ENCODE measurements around the gene MYL4.

MYL4 gene

DNA sequence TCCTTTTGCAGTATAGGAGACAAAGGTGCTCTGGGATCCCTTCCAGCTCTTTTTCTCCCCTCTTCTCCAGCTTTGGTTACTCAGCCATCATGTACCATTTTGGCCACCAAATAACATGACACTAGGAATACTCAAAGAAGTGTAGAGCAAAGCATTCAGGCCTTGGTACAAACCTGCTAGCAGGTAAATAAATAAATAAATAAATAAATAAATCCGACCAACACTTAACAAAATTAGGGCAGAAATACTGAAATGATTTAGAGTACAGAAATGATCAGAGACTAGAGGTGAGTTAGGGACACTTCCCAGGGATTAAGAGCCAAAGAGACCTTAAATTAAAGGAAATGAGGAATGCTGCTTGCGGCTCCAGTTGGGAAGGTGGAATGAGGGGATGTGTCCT is 26.8 kb downstream of the MYL4 start:
- ChIA-PET CTCF (interaction anchor here (4.6 kb wide), 1 partner anchor 79 kb away, joined by 22 read pairs; no protein-coding TSS in a partner anchor), POLR2A (no interaction called here)
- TF ChIP-seq, protein P1, sequence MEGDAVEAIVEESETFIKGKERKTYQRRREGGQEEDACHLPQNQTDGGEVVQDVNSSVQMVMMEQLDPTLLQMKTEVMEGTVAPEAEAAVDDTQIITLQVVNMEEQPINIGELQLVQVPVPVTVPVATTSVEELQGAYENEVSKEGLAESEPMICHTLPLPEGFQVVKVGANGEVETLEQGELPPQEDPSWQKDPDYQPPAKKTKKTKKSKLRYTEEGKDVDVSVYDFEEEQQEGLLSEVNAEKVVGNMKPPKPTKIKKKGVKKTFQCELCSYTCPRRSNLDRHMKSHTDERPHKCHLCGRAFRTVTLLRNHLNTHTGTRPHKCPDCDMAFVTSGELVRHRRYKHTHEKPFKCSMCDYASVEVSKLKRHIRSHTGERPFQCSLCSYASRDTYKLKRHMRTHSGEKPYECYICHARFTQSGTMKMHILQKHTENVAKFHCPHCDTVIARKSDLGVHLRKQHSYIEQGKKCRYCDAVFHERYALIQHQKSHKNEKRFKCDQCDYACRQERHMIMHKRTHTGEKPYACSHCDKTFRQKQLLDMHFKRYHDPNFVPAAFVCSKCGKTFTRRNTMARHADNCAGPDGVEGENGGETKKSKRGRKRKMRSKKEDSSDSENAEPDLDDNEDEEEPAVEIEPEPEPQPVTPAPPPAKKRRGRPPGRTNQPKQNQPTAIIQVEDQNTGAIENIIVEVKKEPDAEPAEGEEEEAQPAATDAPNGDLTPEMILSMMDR (IDR thresholded peaks at IDR 0.05; ENCODE audit: insufficient read depth, low read length, missing control alignments) = no peak
- no peak for DNase-seq (ENCODE audit: low read depth, low spot score)
- H3K4me3 ChIP-seq (ENCODE audit: low read depth, low read length) = no peak overlapping the region

DNA sequence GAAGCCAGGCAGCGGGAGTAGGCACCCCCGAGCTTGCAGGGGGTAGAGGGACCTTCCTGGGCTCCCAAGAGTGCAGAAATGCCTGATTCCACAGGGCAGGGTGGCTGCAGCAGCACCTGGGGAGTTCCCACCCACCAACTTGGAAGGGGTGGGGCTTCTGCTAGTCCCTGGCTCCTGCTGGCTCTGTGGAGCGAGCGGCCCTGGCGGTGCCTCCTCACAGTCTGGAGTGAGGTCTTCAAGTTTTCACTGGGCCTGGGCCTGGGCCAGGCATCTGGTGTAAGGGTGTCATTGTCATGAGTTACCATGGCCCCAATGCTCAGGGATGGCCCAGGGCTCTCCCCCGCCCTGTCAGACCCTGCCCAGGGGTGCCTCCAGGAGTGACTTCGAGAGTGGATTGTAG is 28.7 kb downstream of the MYL4 start:
- TF ChIP-seq, protein P1 (IDR thresholded peaks at IDR 0.05; ENCODE audit: insufficient read depth, low read length, missing control alignments) = no peak

DNA sequence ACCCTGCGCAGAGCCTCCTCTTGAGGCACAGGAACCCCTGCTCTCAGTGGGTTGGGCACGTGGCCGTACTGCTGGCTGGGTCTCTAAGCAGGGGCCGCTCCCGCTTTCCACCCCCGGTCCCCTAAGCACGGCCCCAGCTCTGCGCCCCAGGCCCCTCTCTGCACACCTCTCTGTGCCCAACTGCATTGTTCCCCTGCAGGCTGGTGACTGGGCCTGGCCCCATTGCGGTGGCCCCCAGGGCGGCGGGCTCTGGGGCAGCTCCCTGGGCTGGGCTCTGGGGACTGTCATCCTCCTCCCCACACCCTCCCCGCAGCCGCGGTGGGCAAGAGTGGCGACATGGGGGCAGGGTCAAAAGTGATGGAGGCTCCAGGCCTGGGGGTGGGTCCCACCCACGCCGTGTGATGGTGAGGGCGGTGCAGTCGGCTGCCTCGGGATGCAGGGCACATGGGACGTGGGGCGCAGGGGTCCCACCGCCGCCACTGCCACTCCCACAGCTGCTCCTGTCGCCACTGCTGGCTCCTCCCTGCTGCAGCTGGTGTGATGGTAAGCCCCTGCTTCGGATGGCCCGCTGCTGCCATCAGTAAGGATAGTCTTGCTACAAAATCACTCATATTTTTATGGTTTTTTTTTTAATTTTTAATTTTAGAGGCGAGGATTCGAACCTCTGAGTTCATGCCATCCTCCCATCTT is 29.3 kb downstream of the MYL4 start:
- ChIA-PET POLR2A (no interaction called here), CTCF (interaction anchor here (6.6 kb wide), 1 partner anchor 9 kb away, joined by 40 read pairs; no protein-coding TSS in a partner anchor)
- DNase-seq (ENCODE audit: low read depth, low spot score) = no peak
- H3K4me3 ChIP-seq (ENCODE audit: low read depth, low read length) = no peak overlapping the region
- TF ChIP-seq, protein P1 (IDR thresholded peaks at IDR 0.05; ENCODE audit: insufficient read depth, low read length, missing control alignments) = no peak

More for the DNA sequence above, 28.7 kb downstream of the MYL4 start:
- POLR2A ChIA-PET = no interaction called here
- no peak for DNase-seq (ENCODE audit: low read depth, low spot score)
- no peak overlapping the region for H3K4me3 ChIP-seq (ENCODE audit: low read depth, low read length)
- CTCF ChIA-PET = interaction anchor here (6.6 kb wide), 1 partner anchor 8 kb away, joined by 40 read pairs; no protein-coding TSS in a partner anchor

DNA sequence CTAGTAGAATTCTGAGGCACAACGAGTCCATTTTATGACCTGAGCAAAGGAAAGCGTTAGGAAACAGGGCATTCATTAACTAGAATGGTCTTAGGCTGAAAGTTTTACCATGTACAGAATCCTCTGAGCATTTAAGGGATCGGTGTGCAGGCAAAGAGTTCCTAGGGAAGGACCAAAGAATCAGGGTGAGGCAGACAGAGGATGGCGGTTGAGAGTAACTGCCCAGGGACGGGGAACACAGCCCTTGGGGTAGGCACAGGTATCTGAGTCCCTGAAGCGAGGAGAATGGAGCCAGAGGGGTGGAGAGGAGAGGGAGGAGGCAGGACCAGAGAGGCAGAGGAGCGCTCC is 30.4 kb downstream of the MYL4 start:
- H3K4me3 ChIP-seq (ENCODE audit: low read depth, low read length) = no peak overlapping the region
- TF ChIP-seq, protein P1 (IDR thresholded peaks at IDR 0.05; ENCODE audit: insufficient read depth, low read length, missing control alignments) = no peak
- CTCF ChIA-PET = interaction anchor here (1.0 to 6.6 kb wide), 5 partner anchors 10 to 376 kb away, joined by 3 to 40 read pairs (median 4); no protein-coding TSS in a partner anchor
- POLR2A ChIA-PET = interaction anchor here (0.9 to 1.3 kb wide), 3 partner anchors 14 to 76 kb away, joined by 3 to 4 read pairs (median 4); partner anchors contain the start of gene ITGB3
- no peak for DNase-seq (ENCODE audit: low read depth, low spot score)

DNA sequence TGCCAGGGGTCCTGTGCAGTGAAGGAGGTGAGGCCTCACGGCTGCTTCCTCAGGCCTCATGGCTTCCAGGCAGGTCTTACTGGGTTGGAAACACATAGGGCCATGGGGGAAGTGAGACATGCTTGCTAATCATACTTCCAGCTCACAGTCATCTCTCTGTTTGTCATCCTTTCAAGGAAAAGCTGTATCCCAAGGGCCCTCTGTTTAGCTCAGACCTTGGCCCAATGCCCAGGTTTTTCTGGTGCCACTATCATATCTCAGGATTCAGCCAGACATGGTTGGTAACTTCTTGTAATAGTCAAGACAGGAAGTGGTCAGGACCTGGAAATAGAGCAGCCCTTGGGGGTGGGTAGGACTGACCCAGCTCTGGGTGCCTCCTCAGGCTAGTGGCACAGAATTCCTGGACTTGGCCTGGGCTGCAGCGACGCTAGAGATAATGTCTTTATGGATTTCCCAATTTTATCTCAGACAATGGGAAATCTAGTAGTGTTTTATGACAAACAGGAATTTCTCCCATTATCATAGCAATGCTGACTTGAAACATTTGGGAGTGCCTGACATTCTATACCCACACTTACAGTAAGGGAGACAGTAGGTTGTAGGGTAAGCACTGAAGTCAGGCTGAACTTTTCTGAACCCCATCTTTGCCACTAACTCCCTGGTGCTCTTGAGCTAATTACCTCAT is 31.0 kb downstream of the MYL4 start:
- peak; percentile 96 for DNase-seq (ENCODE audit: low read depth, low spot score)
- H3K4me3 ChIP-seq (ENCODE audit: low read depth, low read length) = no peak overlapping the region
- POLR2A ChIA-PET = interaction anchor here (0.9 to 1.3 kb wide), 4 partner anchors 14 to 75 kb away, joined by 3 to 4 read pairs (median 4); partner anchors contain the start of gene ITGB3
- CTCF ChIA-PET = interaction anchor here (1.0 to 6.6 kb wide), 7 partner anchors 9 to 375 kb away, joined by 3 to 40 read pairs (median 6); partner anchors contain the start of gene ITGB3
- TF ChIP-seq, protein P1 (IDR thresholded peaks at IDR 0.05; ENCODE audit: insufficient read depth, low read length, missing control alignments) = no peak

DNA sequence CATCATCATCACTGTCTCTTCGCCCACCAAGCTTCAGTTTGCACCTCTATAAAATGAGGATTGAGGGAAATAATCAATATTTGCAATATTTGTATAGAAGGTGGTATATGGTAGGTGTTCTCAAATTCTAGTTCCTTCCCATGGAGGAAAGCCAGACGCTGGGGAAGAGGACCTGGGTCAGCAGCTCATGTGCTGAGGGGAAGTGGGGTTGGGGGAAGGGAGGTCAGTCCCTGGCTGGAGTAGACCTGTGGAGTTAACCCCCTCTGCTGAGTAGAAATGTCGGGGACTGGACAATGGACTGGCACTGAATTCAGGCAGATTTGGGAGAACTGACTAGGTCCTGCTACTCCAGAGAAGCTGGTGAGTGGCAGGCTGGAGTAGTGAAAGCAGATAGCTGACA is 31.7 kb downstream of the MYL4 start:
- DNase-seq (ENCODE audit: low read depth, low spot score) = no peak
- TF ChIP-seq, protein P1 (IDR thresholded peaks at IDR 0.05; ENCODE audit: insufficient read depth, low read length, missing control alignments) = no peak
- ChIA-PET POLR2A (interaction anchor here (1.0 to 1.3 kb wide), 3 partner anchors 13 to 65 kb away, joined by 3 to 4 read pairs (median 4); partner anchors contain the start of gene ITGB3), CTCF (interaction anchor here (1.2 to 6.6 kb wide), 6 partner anchors 9 to 375 kb away, joined by 4 to 40 read pairs (median 10); partner anchors contain the start of gene ITGB3)
- H3K4me3 ChIP-seq (ENCODE audit: low read depth, low read length) = no peak overlapping the region

Measured in AG04449 (cell line).